ENCODE data around the gene CLPX. TPM values are rescaled to one million over a fixed set of nuclear protein-coding genes. Genes with fewer than 3 reads are reported as not detected.
A peak's percentile ranks its signal among the peaks of the same experiment; 100 is the strongest.

The CLPX gene
- total and polyA plus RNA-seq, 11 donors, result 11.2 to 64.8 (median 54.0) TPM

DNA sequence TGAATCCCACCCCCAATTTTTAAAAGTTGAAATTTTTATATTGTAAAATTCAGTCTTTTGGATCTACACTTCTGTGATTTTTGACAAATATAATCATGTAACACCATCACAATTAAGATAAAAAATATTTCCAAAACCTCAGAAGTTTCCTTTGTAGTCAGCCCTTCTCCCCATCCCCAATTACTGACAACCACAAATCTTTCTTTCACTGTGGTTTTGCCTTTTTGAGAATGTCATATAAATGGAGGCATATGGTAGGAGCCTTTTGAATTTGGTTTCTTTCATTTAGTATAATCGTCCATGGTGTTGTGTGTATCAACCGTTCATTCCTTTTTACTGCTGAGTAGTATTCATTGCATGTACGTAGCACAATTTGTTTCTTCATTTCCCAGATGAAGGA is 34.0 kb upstream of the CLPX start:
- TF ChIP-seq, protein P1, sequence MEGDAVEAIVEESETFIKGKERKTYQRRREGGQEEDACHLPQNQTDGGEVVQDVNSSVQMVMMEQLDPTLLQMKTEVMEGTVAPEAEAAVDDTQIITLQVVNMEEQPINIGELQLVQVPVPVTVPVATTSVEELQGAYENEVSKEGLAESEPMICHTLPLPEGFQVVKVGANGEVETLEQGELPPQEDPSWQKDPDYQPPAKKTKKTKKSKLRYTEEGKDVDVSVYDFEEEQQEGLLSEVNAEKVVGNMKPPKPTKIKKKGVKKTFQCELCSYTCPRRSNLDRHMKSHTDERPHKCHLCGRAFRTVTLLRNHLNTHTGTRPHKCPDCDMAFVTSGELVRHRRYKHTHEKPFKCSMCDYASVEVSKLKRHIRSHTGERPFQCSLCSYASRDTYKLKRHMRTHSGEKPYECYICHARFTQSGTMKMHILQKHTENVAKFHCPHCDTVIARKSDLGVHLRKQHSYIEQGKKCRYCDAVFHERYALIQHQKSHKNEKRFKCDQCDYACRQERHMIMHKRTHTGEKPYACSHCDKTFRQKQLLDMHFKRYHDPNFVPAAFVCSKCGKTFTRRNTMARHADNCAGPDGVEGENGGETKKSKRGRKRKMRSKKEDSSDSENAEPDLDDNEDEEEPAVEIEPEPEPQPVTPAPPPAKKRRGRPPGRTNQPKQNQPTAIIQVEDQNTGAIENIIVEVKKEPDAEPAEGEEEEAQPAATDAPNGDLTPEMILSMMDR (IDR thresholded peaks at IDR 0.05), result no peak
- no peak for TF ChIP-seq POLR2A (IDR thresholded peaks at IDR 0.05)
- Histone ChIP-seq H3K4me3 (no peak overlapping the region), H3K36me3 (no peaks in the 10 kb centered on the region), H3K9me3 (no peaks in the 10 kb centered on the region), H3K27me3 (no peaks in the 10 kb centered on the region), H3K27ac (no peak overlapping the region), H3K4me1 (peaks cover 0 to under 1% (median 0%) of the 10 kb centered on the region in 12 donors)
- intact Hi-C loops (cut with DNase I), result loop anchor here in 1 of 10 donors (10.0 kb wide), 1 partner anchor 166 kb away; no protein-coding TSS in a partner anchor
- no peak for ATAC-seq
- 89 to 94% (median 93%) methylated on average over 3 of the region's 3 CpGs for WGBS, 4 donors
- no peak for DNase-seq

DNA sequence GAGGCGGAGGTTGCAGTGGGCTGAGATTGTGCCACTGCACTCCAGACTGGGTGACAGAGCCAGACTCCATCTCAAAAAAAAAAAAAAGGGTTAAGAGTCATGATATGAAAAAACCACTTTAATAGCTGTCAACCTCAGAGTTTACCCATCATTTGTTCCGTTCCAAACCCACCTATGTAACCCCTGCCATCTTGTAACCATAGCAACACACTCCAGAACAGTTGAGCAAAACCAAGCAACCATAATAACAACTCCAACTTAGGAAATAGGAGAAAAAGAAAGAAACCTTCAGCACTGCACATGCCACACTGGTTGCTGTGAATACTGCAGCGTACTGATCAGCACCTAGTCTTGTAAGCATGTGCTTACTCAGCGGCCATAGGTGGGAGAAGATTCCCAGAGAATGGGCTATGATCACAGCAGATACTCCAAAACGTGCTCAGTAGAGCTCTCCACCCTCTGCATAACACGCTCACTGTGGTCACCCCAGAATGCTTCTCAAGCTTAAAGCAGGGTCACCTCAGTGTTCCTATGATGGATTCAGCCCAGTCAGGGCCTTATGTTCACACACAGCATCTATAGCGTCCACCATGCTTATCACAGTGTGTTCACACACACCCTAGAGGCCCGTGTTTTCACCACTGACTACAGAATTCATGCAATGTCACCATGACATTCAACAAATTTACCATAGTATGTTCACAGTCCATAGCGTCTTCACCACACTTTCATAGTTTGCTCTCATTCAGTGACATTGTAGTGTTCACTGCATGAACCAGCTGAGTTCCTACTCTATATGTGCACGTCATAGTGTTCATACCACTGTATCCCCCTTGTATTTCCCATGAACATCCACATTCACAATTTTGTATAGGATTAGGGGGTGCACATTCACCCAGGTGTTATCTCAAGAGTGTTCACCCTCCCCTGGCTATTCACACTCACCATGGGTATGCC is 32.7 kb upstream of the CLPX start:
- no peaks in the 10 kb centered on the region for H3K36me3 ChIP-seq
- H3K4me1 ChIP-seq, result peaks cover 0 to 8% (median 0%) of the 10 kb centered on the region in 12 donors
- intact Hi-C loops (cut with DNase I), result loop anchor here in 1 of 10 donors (10.0 kb wide), 1 partner anchor 167 kb away; no protein-coding TSS in a partner anchor
- H3K9me3 ChIP-seq, result no peaks in the 10 kb centered on the region
- H3K27me3 ChIP-seq, result no peaks in the 10 kb centered on the region
- no peak overlapping the region for H3K27ac ChIP-seq
- ATAC-seq (peak in 1 of 4 donors; percentile 18), DNase-seq (no peak)
- TF ChIP-seq POLR2A (IDR thresholded peaks at IDR 0.05), result no peak
- TF ChIP-seq, protein P1 (IDR thresholded peaks at IDR 0.05), result no peak
- no peak overlapping the region for H3K4me3 ChIP-seq
- 86 to 90% (median 87%) methylated on average over 10 of the region's 10 CpGs for WGBS, 4 donors

DNA sequence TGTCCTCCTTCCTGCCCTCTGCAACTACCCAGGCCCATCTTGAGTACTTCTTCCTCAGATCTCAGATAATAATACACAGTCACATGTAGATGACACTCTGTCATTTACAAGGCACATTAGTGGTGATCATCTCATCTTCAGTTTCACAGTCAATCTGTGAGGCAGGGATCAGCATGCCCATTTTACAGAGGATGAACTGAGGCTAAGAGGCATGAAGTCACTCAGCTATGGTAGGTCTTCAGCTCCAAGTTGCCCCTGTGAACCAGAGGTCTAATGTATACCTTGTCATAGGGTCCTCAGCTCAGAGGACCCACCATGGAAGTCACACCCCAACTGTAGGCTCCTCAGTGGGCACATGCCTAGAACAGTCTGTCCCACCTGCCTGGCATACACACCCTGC is 30.4 kb upstream of the CLPX start:
- Histone ChIP-seq H3K9me3 (no peaks in the 10 kb centered on the region), H3K27me3 (no peaks in the 10 kb centered on the region), H3K4me3 (no peak overlapping the region), H3K36me3 (no peaks in the 10 kb centered on the region), H3K27ac (no peak overlapping the region), H3K4me1 (peaks cover 0 to 27% (median 6%) of the 10 kb centered on the region in 12 donors)
- intact Hi-C loops (cut with DNase I), result loop anchor here in 1 of 10 donors (10.0 kb wide), 1 partner anchor 169 kb away; no protein-coding TSS in a partner anchor
- no peak for DNase-seq
- no peak for ATAC-seq
- TF ChIP-seq POLR2A (IDR thresholded peaks at IDR 0.05), result no peak
- TF ChIP-seq, protein P1 (IDR thresholded peaks at IDR 0.05), result no peak

DNA sequence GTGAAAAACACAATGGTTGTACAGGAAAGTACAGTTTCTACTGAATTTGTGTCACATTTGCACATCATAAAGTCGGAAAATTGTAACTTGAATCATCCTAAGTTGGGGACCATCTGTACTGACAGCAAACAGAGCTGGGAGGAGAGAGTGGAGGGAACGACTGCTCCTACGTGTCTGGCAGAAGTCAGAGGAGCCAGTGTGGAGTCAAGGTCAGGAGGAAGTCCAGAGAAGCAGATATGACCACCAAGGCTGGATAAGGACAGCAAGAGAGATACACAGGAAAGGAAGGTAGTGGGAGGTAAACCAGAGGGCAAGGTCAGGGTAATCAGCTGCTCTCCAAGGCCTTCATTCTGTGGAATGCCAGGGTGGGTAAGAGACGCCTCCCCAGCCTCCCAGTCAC is 28.9 kb upstream of the CLPX start:
- intact Hi-C loops (cut with DNase I), result loop anchor here in 1 of 10 donors (10.0 kb wide), 1 partner anchor 171 kb away; no protein-coding TSS in a partner anchor
- no peak for ATAC-seq
- Histone ChIP-seq H3K36me3 (no peaks in the 10 kb centered on the region), H3K27ac (no peak overlapping the region), H3K4me3 (no peak overlapping the region), H3K9me3 (no peaks in the 10 kb centered on the region), H3K27me3 (no peaks in the 10 kb centered on the region), H3K4me1 (peaks cover 0 to 42% (median 6%) of the 10 kb centered on the region in 12 donors)
- 69 to 84% (median 77%) methylated on average over 4 of the region's 4 CpGs for WGBS, 4 donors
- DNase-seq, result no peak
- TF ChIP-seq POLR2A (IDR thresholded peaks at IDR 0.05), result no peak
- TF ChIP-seq, protein P1 (IDR thresholded peaks at IDR 0.05), result no peak
